PC-3 (cell line): Measurements from ENCODE around the gene ZNF771.
"Not testable (repeated sequence)": the region's sequence is repeated elsewhere in the genome, so short reads cannot be mapped to it uniquely, and the experiment has no call there.

Experiments
- EZH2phosphoT487 ChIP-seq: fragments of 300-600 bp; sonication (generic); IDR thresholded peaks from 2 replicates; pipeline ENCODE4 v1.6.1; 2018; ENCODE audit warnings: mild to moderate bottlenecking, antibody characterized with exemption, low read length, borderline replicate concordance
- TF ChIP-seq, protein P1 (sequence below): fragments of 300-600 bp; sonication (generic); conservative IDR thresholded peaks from 2 replicates; pipeline ENCODE4 v1.5.1; 2017; ENCODE audit warnings: antibody characterized with exemption, low read depth, mild to moderate bottlenecking, low read length

DNA sequence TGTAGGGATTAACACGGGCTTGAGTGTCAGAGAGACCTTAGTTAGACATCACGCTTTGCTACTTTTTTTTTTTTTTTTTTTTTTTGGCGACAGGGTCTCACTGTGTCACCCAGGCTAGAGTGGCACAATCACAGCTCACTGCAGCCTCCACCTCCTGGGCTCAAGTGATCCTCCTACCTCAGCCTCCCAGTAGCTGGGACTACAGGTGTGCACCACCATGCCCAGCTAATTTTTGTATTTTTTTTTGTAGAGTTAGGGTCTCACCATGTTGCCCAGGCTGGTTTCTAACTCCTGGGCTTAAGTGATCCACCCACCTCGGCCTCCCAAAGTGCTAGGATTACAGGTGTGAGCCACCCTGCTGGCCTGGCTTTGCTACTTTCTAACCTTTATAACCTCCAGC is 10.8 kb upstream of the ZNF771 start:
- TF ChIP-seq, protein P1, sequence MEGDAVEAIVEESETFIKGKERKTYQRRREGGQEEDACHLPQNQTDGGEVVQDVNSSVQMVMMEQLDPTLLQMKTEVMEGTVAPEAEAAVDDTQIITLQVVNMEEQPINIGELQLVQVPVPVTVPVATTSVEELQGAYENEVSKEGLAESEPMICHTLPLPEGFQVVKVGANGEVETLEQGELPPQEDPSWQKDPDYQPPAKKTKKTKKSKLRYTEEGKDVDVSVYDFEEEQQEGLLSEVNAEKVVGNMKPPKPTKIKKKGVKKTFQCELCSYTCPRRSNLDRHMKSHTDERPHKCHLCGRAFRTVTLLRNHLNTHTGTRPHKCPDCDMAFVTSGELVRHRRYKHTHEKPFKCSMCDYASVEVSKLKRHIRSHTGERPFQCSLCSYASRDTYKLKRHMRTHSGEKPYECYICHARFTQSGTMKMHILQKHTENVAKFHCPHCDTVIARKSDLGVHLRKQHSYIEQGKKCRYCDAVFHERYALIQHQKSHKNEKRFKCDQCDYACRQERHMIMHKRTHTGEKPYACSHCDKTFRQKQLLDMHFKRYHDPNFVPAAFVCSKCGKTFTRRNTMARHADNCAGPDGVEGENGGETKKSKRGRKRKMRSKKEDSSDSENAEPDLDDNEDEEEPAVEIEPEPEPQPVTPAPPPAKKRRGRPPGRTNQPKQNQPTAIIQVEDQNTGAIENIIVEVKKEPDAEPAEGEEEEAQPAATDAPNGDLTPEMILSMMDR, result not testable (repeated sequence)
- TF ChIP-seq EZH2phosphoT487, result not testable (repeated sequence)
